Measurements from ENCODE around the gene ATG3.
"Not testable (repeated sequence)": the region's sequence is repeated elsewhere in the genome, so short reads cannot be mapped to it uniquely, and the experiment has no call there.

ATG3 gene

GRCh38 chr3:112561734-112562529, at the start of gene ATG3, which contains the start of gene SLC35A5:
Gene ATG3, minus strand, starts transcription at chr3:112561962. Its CDS starts 434 bp downstream, at chr3:112561528.
Gene SLC35A5, plus strand, starts transcription at chr3:112562045. Its CDS starts 1,359 bp downstream, at chr3:112563404.
- DNase-seq, result peak; percentile 98 to 99

GRCh38 chr3:112610121-112610520, 48.4 kb upstream of the ATG3 start:
- DNase-seq, result no peak

- no peak for DNase-seq
Observed at GRCh38 chr3:112607863-112608262, 46.1 kb upstream of the ATG3 start.

GRCh38 chr3:112606098-112606497, 44.3 kb upstream of the ATG3 start:
- DNase-seq, result no peak

GRCh38 chr3:112605285-112605684, 43.5 kb upstream of the ATG3 start:
- no peak for DNase-seq

GRCh38 chr3:112604536-112604935, 42.8 kb upstream of the ATG3 start:
- no peak for DNase-seq

- no peak for DNase-seq
Observed at GRCh38 chr3:112602217-112602838, 40.6 kb upstream of the ATG3 start.

- DNase-seq, result no peak
Observed at GRCh38 chr3:112598731-112599130, 37.0 kb upstream of the ATG3 start.

GRCh38 chr3:112597945-112598344, 36.2 kb upstream of the ATG3 start:
- no peak for DNase-seq

GRCh38 chr3:112594856-112595255, 33.1 kb upstream of the ATG3 start:
- no peak for DNase-seq

GRCh38 chr3:112593258-112593657, 31.5 kb upstream of the ATG3 start:
- no peak for DNase-seq

- DNase-seq, result no peak
Observed at GRCh38 chr3:112587336-112587735, 25.6 kb upstream of the ATG3 start.

- no peak for DNase-seq
Observed at GRCh38 chr3:112585782-112586181, 24.0 kb upstream of the ATG3 start.

- DNase-seq, result no peak
Observed at GRCh38 chr3:112583105-112583504, 21.3 kb upstream of the ATG3 start.

GRCh38 chr3:112582244-112582874, 20.6 kb upstream of the ATG3 start:
- DNase-seq, result peak; percentile 14 to 32

GRCh38 chr3:112579697-112580096, 17.9 kb upstream of the ATG3 start:
- no peak for DNase-seq

- peak in 1 of 2 donors; percentile 15 for DNase-seq
Observed at GRCh38 chr3:112579232-112579631, 17.5 kb upstream of the ATG3 start.

GRCh38 chr3:112572701-112573100, 10.9 kb upstream of the ATG3 start:
- no peak for DNase-seq

- no peak for DNase-seq
Observed at GRCh38 chr3:112569265-112569664, 7.5 kb upstream of the ATG3 start.

GRCh38 chr3:112568642-112569041, 6.9 kb upstream of the ATG3 start:
- no peak for DNase-seq

- DNase-seq, result no peak
Observed at GRCh38 chr3:112564940-112565305, 3.2 kb upstream of the ATG3 start.

GRCh38 chr3:112564247-112564939, 2.6 kb upstream of the ATG3 start:
- not testable (repeated sequence) for DNase-seq

- no peak for DNase-seq
Observed at GRCh38 chr3:112561484-112561733, 353 bp downstream of the ATG3 start.

Data from CD4-positive, alpha-beta T cell treated with Interleukin-1 beta for 1 hour (primary cell).